Neutrophil (primary cell): ENCODE results near the gene RANGRF.

Source experiments
- H3K27ac ChIP-seq: fragments of 200-600 bp; sonication (generic); 2 replicates; pipeline ENCODE4 v1.5.1; 2016; ENCODE audit warnings: mild to moderate bottlenecking, moderate library complexity
- H3K27me3 ChIP-seq: fragments of 200-600 bp; sonication (generic); 2 replicates; pipeline ENCODE4 v1.6.0; 2016; ENCODE audit warnings: mild to moderate bottlenecking
- H3K36me3 ChIP-seq: fragments of 200-600 bp; sonication (generic); 2 replicates; pipeline ENCODE4 v1.5.1; 2017
- H3K4me1 ChIP-seq, 2 experiments: fragments of 200-600 bp in 1 of 2; sonication (generic) in 1 of 2; 1 replicate in 1 of 2; 2 replicates in 1 of 2; pipeline versions ENCODE4 v1.5.1 to v1.6.1; 2013 to 2016; ENCODE audit warnings: low read depth in 1 of 2, low read length in 1 of 2, mild to moderate bottlenecking in 1 of 2, moderate library complexity in 1 of 2; ENCODE audit not compliant: control insufficient read depth in 1 of 2, insufficient read depth in 1 of 2
- H3K4me3 ChIP-seq, 2 experiments: fragments of 200-600 bp in 1 of 2; sonication (generic) in 1 of 2; 1 replicate in 1 of 2; 2 replicates in 1 of 2; pipeline ENCODE4 v1.5.1; 2013 to 2016; ENCODE audit warnings: low read depth in 1 of 2, low read length in 1 of 2, mild to moderate bottlenecking in 1 of 2, moderate library complexity in 1 of 2
- H3K9me3 ChIP-seq: fragments of 200-600 bp; sonication (generic); 2 replicates; pipeline ENCODE4 v1.5.1; 2016
- CTCF ChIP-seq: fragments of 200-600 bp; sonication (generic); IDR thresholded peaks from 2 replicates; pipeline ENCODE4 v1.5.1; 2016; ENCODE audit warnings: antibody characterized with exemption

The RANGRF gene

GRCh38 chr17:8311131-8311790 lies 22.8 kb downstream of the RANGRF start:
- Histone ChIP-seq H3K4me1 (no peaks in the 10 kb centered on the region), H3K9me3 (no peaks in the 10 kb centered on the region), H3K36me3 (no peaks in the 10 kb centered on the region), H3K27ac (no peak overlapping the region), H3K27me3 (peaks cover 50% of the 10 kb centered on the region), H3K4me3 (no peak overlapping the region)
- TF ChIP-seq CTCF = no peak

GRCh38 chr17:8312251-8312650 lies 23.8 kb downstream of the RANGRF start:
- Histone ChIP-seq H3K36me3 (no peaks in the 10 kb centered on the region), H3K4me3 (no peak overlapping the region), H3K4me1 (no peaks in the 10 kb centered on the region), H3K27ac (no peak overlapping the region), H3K27me3 (peaks cover 60% of the 10 kb centered on the region), H3K9me3 (no peaks in the 10 kb centered on the region)
- TF ChIP-seq CTCF = no peak

GRCh38 chr17:8312726-8313600 lies 24.5 kb downstream of the RANGRF start:
- H3K27me3 ChIP-seq = peaks cover 61% of the 10 kb centered on the region
- TF ChIP-seq CTCF = no peak
- no peaks in the 10 kb centered on the region for H3K9me3 ChIP-seq
- H3K27ac ChIP-seq = no peak overlapping the region
- H3K4me1 ChIP-seq = no peaks in the 10 kb centered on the region
- H3K36me3 ChIP-seq = no peaks in the 10 kb centered on the region
- no peak overlapping the region for H3K4me3 ChIP-seq

- Histone ChIP-seq H3K27me3 (peaks cover 56% of the 10 kb centered on the region), H3K4me1 (no peaks in the 10 kb centered on the region), H3K9me3 (no peaks in the 10 kb centered on the region), H3K27ac (no peak overlapping the region), H3K36me3 (no peaks in the 10 kb centered on the region), H3K4me3 (no peak overlapping the region)
- no peak for TF ChIP-seq CTCF
Measured at GRCh38 chr17:8314797-8315763, 26.6 kb downstream of the RANGRF start.

- H3K9me3 ChIP-seq = no peaks in the 10 kb centered on the region
- H3K4me3 ChIP-seq = no peak overlapping the region
- H3K27me3 ChIP-seq = peaks cover 49% of the 10 kb centered on the region
- no peaks in the 10 kb centered on the region for H3K4me1 ChIP-seq
- H3K27ac ChIP-seq = no peak overlapping the region
- no peak for TF ChIP-seq CTCF
- no peaks in the 10 kb centered on the region for H3K36me3 ChIP-seq
Measured at GRCh38 chr17:8315764-8316217, 27.3 kb downstream of the RANGRF start.
